NCI-H345 treated with DMSO at 0.1 percent for 48 hours (cell line): ENCODE data around the gene DMXL1.

Experiments
- DNase-seq: peaks from one replicate; lab custom pipeline; 2025; ENCODE audit not compliant: unreplicated experiment; lab: John Stamatoyannopoulos, UW

Gene DMXL1

DNA sequence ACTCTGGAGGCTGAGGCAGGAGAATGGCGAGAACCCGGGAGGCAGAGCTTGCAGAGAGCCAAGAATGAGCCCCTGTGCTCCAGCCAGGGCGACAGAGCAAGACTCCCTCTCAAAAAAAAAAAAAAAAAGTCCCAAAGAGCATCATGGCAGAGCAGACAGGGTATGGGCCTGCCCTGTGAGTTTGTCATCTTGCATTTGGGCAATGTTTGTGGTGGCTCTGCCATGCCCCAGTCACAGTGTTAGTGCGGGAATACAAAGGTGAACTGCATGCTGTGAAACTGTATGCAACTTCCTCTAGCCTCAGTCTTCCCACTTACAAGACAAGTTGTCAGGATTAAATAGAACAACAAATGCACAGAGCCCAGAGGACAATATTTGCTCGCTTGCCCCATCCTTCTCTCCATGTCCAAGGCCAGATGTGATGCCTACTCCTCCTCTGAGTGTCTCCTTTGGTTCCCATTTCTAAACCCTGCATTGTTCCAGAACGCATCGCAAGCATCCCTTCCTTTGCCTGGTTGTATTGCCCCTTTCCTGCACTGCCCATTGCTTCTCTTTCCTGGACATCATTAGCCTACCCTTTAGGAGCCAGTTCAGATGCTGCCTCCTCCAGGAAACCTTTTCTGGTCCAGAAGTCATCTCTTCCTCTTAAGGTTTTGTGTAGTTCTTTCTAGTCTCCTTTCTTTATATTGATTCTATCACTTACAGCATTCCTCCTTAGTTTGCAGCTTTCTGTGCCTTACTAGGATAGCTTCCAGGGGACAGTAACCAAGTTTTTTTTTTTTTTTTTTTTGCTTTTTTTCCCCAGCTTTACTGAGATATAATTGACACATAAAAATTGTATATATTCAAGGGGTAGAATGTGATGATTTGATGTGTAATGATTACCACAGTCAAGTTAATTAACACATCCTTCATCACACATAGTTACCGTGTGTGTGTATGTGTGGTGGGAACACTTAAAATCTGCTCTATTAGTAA, 215.9 kb downstream of the DMXL1 start:
- DNase-seq, result no peak

DNA sequence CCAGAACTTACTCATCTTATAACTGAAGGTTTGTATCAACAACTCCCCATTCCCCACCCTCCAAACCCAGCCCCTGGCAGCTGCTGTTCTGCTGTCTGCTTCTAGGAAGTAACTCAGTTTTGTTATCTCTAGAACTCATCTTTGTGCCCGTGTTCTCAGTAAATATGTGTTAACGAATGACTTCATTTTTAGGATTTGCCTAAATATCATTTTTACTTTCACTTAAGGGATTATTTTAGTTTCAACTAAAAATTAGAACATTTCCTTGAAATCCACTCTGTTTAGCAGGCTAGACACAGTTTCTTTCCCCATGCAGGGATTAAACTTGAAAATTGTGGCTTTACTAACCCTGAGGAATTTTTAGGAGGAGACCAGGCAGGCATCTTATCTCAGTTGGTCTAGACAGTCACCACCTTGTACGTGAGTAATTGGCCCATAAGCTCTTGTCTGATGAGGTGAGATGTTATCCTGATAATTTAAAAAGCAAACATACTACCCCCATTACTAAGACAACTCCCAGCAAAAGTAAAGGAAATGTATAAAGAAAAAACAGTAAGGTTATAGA, 216.7 kb downstream of the DMXL1 start:
- no peak for DNase-seq

DNA sequence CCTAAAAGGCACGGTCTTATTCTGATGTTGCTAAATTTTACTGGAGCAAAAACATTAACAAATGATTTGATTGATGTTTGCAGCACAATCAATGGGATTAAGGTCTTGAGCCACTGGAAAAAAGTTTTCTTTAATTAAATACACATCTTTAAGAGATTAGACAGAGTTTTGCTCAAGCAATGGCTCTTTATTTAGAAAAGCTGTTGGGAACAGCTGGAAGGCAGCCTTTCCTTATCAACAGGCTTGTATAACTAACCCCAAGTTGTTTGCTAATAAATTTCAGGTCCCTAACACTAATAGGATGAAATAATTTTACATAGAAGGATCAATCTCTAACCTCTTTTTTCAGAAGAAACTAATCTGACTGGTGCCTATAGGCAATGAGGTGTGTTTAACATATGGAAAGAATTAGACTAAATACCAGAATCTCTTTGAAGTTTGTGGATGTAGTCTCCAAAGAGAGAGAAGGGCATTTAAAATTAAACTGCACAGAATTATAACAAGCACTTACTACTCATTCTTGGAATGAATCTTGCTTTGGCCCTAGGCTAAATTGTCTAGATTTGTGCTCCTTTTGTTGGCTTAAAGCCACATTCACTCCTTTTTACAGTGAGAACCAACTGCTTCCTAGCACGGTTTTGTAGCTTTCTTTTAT, 217.6 kb downstream of the DMXL1 start:
- DNase-seq, result no peak

DNA sequence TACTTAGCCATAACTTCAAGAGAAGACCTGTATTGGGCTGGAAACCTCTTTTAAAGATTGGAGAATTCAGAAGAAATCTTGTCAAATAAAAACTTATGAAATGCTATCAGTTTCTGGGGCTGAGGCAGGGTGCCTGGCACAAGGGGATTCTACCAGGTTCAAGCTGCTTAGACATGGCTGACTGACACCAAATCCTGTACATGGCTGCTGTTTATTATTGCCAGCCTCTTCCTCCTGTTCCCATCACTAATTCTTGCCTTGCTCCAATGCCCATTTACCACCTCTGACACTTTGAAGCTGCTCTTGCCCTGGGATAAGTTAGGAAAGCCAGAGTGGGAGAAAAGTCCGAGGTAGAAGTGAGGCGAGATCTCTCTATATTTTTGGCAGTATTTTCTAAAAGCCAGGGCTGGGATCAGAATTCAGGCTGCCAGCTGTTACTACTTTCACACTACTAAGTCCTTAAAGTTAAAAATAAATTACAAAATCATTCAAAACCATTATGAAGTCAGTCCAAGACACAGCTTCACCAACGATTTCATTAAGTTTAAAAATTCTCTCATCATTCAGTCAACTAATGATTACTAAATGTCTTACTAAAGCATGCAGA, 218.7 kb downstream of the DMXL1 start:
- DNase-seq, result no peak

DNA sequence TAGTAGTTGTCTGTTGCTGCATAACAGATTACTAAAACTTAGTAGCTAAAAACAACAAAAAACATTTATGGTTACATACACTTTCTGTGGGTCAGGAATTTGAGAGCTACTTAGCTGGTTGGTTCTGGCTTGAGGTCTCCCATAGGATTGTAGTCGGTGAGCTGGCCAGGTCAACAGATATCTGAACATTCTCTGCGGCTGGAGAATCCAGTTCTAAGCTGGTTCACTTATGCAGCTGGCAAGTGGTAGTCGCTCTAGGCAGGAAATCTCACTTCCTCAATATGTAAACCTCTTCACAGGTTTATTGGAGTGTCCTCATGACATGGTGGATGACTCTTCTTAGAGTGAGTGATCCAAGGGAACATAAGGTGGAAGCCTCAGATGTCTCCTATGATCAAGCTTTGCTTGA, 219.3 kb downstream of the DMXL1 start:
- no peak for DNase-seq

DNA sequence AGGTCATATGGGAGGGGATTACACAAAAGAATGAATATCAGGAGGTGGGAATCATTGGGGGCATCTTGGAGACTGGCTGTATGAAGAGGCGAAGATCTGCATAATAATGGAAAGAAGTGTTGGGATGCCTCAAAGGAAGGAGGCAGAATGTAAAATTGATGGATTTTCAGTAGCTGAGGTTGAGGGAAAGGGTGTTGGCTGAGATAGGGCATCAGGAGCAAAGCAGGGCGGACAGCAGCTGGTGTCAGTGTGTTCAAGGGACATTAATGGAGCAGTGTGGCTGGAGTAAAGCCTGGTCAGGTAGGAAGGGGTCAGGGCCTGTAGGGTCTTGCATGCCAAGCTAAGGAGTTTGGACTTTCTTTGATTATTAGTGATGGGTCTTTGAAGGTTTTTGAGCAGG, 219.7 kb downstream of the DMXL1 start:
- DNase-seq, result no peak

DNA sequence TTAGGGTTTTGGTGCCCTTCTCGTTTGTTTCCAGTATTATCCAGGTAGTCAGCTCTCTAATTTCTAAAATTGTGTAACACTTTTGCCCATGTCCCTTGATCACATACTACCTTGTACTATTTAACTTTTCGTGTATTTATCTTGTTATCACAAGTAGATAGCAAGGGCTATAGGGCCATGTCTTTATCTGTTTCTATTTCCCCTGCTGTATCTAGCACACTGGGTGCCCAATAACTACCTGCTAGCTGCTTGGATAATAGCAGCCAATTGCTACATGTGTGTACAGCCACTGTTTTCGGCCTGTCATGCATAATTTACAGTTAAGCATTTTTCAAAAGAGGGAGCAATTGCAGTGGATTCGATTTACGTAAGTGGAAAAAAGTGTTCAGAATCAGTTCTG, 220.2 kb downstream of the DMXL1 start:
- no peak for DNase-seq

DNA sequence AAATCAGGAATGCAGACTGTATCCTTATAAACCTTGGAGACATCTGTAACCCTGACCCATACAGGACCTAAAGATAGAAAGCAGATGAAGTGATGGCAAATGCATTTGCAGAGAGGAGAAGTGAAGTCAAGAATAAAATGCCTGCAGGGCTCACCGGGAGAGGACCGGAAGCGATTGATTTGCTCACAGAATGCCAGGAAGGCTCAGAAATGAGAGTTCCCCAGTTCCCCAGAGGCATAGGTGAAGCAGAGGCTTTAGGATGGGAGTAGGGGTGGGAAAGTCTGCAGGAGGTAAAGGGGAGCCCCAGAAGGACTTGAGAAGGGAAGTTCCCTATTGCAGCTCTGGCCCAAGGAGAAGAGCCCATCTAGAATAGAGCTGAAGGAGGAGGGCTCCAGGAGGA, 221.0 kb downstream of the DMXL1 start:
- no peak for DNase-seq

DNA sequence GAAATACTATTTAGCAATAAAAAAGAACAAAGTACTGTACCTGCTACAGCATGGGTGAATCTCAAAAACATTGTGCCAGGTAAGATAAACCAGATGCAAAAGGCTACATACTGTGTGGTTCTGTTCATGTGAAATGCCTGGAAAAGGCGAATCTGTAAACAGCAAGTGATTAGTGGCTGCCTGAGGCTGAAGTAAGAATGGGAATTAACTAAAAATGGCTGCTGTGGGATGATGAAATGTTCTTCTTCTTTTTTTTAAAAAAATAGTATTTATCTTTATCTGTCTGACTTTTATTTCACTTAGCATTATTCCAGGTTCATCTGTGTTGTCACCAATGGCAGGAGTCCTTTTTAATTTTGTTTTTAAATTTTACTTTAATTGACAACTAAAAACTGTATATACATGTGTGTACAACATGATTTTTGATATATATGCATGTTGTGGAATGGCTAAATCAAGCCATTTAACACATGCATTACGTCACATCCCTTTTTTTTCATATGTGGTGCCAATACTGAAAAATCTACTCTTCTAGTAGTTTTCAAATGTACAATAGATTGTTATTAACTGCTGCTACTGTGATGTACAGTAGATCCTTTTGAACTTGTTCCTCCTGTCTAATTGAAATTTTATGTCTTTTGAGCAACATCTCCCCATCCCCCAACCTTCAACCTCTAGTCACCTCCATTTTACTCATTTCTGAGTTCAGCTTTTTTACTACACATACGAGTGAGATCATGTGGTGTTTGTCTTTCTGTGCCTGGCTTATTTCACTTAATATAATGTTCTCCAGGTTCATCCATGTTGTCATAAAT, 222.0 kb downstream of the DMXL1 start:
- no peak for DNase-seq

DNA sequence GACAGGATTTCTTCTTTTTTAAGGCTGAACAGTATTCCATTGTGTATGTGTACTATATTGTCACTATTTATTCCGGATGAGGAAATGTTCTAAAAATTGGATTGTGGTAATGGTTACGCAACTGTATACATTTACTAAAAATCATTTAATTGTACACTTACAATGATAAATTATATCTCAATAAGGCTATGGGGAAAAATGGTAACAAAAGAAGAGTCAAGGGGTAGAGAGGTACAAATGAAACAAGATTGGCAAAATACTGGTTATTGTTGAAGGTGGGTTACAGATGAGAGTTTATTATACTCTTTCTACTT, 222.6 kb downstream of the DMXL1 start:
- DNase-seq, result no peak
